HL-60/S4 treated with phorbol 12-myristate 13-acetate at 8.2 ng/mL for 4 days and 3 days (cell line): ENCODE measurements around the gene LUC7L.
"Not testable (repeated sequence)": the region's sequence is repeated elsewhere in the genome, so short reads cannot be mapped to it uniquely, and the experiment has no call there.

Experiments used
- in situ Hi-C: fragments of 300-500 bp; cut with MboI; formaldehyde crosslinking; loops from 2 replicates; pipeline ENCODE4 v1.15.0; 2022; ENCODE audit warnings: low sequenced_read_pairs

Gene LUC7L

GRCh38 chr16:180681-181564 lies 48.3 kb downstream of the LUC7L start:
- in situ Hi-C loops, result no loop called here

- in situ Hi-C loops, result no loop called here
Observed at GRCh38 chr16:180101-180675, 49.1 kb downstream of the LUC7L start, which contains the start of gene HBQ1. TSS of gene HBQ1 (plus strand) at chr16:180459. CDS start at chr16:180487, 28 bp downstream.

DNA sequence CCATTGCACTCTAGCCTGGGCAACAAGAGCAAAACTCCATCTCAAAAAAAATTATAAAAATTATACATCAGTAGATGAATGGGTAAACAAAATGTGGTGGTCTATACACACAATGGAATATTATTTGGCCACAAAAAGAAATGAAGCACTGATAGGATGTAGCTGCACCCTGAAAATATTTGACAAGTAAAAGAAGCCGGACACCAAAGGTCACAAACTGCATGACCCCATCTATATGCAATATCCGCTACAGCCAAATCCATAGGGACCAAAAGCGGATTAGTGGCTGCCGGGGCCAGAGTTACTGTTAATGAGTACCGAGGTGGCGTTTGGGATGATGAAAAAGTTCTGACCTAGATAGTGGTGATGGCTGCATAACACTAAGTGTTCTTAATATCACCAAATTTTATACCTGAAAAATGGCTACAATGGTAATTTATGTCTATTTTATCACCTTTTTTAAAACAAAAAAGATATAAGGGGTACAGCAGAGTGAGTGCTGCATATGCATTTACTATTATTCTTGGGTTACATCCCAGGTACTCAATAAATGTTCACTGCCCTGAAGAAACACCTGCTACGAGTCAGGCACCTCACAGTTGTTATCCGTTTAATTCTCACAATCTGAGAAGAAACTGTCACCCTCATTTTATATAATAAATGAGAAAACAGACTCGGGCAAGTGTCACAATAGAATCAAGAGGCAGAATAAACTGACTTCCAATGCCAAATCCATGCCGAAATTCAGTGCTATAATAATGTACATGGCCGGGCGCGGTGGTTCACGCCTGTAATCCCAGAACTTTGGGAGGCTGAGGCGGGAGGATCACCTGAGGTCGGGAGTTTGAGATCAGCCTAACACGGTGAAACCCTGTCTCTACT lies 49.8 kb downstream of the LUC7L start:
- in situ Hi-C loops, result no loop called here

DNA sequence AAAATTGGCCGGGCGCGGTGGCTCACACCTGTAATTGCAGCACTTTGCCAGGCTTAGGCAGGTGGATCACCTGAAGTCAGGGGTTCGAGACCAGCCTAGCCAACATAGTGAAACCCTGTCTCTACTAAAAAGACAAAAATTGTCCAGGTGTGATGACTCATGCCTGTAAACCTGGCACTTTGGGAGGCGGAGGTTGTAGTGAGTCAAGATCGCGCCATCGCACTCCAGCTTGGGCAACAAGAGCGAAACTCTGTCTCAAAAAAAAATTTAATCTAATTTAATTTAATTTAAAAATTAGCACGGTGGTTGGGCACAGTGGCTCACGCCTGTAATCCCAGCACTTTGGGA lies 50.6 kb downstream of the LUC7L start:
- in situ Hi-C loops, result no loop called here

DNA sequence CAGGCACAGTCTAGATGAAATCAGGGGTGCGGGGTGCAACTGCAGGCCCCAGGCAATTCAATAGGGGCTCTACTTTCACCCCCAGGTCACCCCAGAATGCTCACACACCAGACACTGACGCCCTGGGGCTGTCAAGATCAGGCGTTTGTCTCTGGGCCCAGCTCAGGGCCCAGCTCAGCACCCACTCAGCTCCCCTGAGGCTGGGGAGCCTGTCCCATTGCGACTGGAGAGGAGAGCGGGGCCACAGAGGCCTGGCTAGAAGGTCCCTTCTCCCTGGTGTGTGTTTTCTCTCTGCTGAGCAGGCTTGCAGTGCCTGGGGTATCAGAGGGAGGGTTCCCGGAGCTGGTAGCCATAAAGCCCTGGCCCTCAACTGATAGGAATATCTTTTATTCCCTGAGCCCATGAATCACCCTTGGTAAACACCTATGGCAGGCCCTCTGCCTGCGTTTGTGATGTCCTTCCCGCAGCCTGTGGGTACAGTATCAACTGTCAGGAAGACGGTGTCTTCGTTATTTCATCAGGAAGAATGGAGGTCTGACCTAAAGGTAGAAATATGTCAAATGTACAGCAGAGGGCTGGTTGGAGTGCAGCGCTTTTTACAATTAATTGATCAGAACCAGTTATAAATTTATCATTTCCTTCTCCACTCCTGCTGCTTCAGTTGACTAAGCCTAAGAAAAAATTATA lies 51.1 kb downstream of the LUC7L start:
- in situ Hi-C loops, result no loop called here

- in situ Hi-C loops, result no loop called here
Observed at GRCh38 chr16:177394-177822, 51.8 kb downstream of the LUC7L start.

GRCh38 chr16:176477-177382 lies 52.5 kb downstream of the LUC7L start, which contains the start of gene HBA1:
TSS of gene HBA1 (plus strand) at chr16:176680. CDS start at chr16:176717, 37 bp downstream.
- in situ Hi-C loops, result not testable (repeated sequence)

DNA sequence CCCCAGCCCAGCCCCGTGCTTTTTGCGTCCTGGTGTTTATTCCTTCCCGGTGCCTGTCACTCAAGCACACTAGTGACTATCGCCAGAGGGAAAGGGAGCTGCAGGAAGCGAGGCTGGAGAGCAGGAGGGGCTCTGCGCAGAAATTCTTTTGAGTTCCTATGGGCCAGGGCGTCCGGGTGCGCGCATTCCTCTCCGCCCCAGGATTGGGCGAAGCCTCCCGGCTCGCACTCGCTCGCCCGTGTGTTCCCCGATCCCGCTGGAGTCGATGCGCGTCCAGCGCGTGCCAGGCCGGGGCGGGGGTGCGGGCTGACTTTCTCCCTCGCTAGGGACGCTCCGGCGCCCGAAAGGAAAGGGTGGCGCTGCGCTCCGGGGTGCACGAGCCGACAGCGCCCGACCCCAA lies 53.2 kb downstream of the LUC7L start:
- in situ Hi-C loops, result not testable (repeated sequence)

- in situ Hi-C loops, result no loop called here
Observed at GRCh38 chr16:175011-175949, 54.0 kb downstream of the LUC7L start.

GRCh38 chr16:173928-174769 lies 55.1 kb downstream of the LUC7L start:
- in situ Hi-C loops, result not testable (repeated sequence)

GRCh38 chr16:173211-173854 lies 55.9 kb downstream of the LUC7L start:
- in situ Hi-C loops, result not testable (repeated sequence)

- in situ Hi-C loops, result not testable (repeated sequence)
Observed at GRCh38 chr16:172374-172941, 56.8 kb downstream of the LUC7L start, which contains the start of gene HBA2. TSS of gene HBA2 (plus strand) at chr16:172876. CDS start at chr16:172913, 37 bp downstream.

GRCh38 chr16:170788-171187 lies 58.5 kb downstream of the LUC7L start:
- in situ Hi-C loops, result no loop called here

GRCh38 chr16:170088-170507 lies 59.2 kb downstream of the LUC7L start:
- in situ Hi-C loops, result not testable (repeated sequence)

- in situ Hi-C loops, result no loop called here
Observed at GRCh38 chr16:169014-169413, 60.2 kb downstream of the LUC7L start.

GRCh38 chr16:168424-168823 lies 60.8 kb downstream of the LUC7L start:
- in situ Hi-C loops, result no loop called here
